ENCODE results near the gene TMEM9. TPM values are rescaled to one million over a fixed set of nuclear protein-coding genes. Genes with fewer than 3 reads are reported as not detected.

Gene TMEM9
- total RNA-seq, 2 experiments from 2014 or later = 15.7 to 27.2 TPM

GRCh38 chr1:201172999-201173610, 18.8 kb upstream of the TMEM9 start:
- no peaks in the 10 kb centered on the region for H3K9me3 Mint-ChIP-seq (ENCODE audit: low read depth)
- H3K36me3 Mint-ChIP-seq (ENCODE audit: low read depth) = no peaks in the 10 kb centered on the region
- ChIA-PET POLR2A (interaction anchor here (0.6 kb wide), 1 partner anchor 794 kb away, joined by 3 read pairs; no protein-coding TSS in a partner anchor), CTCF (interaction anchor here (0.7 kb wide), 1 partner anchor 307 kb away, joined by 5 read pairs; no protein-coding TSS in a partner anchor)
- H3K27me3 Mint-ChIP-seq = peaks cover 15% of the 10 kb centered on the region
- DNase-seq (peak; percentile 51), ATAC-seq (no peak)
- H3K4me1 Mint-ChIP-seq = peaks cover 21% of the 10 kb centered on the region
- H3K27ac Mint-ChIP-seq = peak overlapping the region; percentile 27
- no peak overlapping the region for H3K4me3 Mint-ChIP-seq
- intact Hi-C loops (cut with DNase I, micrococcal nuclease) = no loop called here

DNA sequence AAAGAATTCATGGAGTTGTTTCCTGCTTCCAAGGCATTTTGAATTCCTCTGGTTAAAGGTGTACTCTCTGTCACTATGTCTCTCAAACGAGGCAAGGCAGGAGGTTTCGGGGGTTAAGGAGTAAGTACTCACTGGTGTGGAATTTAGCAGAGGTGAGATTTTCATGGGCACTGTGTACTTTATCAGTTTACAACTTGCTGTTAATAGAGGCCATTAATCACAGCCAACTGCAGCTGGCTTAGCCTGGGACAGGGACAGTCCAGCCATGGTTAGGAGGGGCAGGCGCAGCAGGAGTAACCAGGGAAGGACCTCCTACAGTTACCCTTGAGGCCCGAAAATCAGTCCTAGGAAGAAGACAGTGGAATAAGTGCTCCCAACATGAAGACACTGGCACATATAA, 18.1 kb upstream of the TMEM9 start:
- ATAC-seq (no peak), DNase-seq (no peak)
- Mint-ChIP-seq H3K4me1 (peaks cover 21% of the 10 kb centered on the region), H3K9me3 (ENCODE audit: low read depth) (no peaks in the 10 kb centered on the region), H3K4me3 (peak overlapping the region; percentile 71), H3K27me3 (peaks cover 11% of the 10 kb centered on the region), H3K27ac (no peak overlapping the region), H3K36me3 (ENCODE audit: low read depth) (no peaks in the 10 kb centered on the region)
- POLR2A ChIA-PET = interaction anchor here (0.6 kb wide), 1 partner anchor 795 kb away, joined by 3 read pairs; no protein-coding TSS in a partner anchor
- intact Hi-C loops (cut with DNase I, micrococcal nuclease) = no loop called here
- CTCF ChIA-PET = interaction anchor here (0.7 to 3.3 kb wide), 3 partner anchors 18 to 306 kb away, joined by 5 to 34 read pairs (median 5); partner anchors contain the start of gene TMEM9

- ATAC-seq = peak; percentile 83
- intact Hi-C loops (cut with DNase I, micrococcal nuclease) = loop anchor here in 1 of 2 experiments (1.0 to 2.0 kb wide), 5 partner anchors 20 to 657 kb away; partner anchors contain the start of gene IPO9
- ChIA-PET POLR2A (interaction anchor here (0.5 to 3.2 kb wide), 6 partner anchors 17 to 34 kb away, joined by 3 to 20 read pairs (median 3); partner anchors contain the start of genes IGFN1 and TMEM9), CTCF (interaction anchor here (0.6 to 3.3 kb wide), 10 partner anchors 13 to 1177 kb away, joined by 3 to 34 read pairs (median 4); partner anchors contain the start of genes PPP1R12B and TMEM9)
- H3K27me3 Mint-ChIP-seq = peaks cover 13% of the 10 kb centered on the region
- H3K4me3 Mint-ChIP-seq = peak overlapping the region; percentile 71
- H3K4me1 Mint-ChIP-seq = peaks cover 21% of the 10 kb centered on the region
- H3K36me3 Mint-ChIP-seq (ENCODE audit: low read depth) = no peaks in the 10 kb centered on the region
- DNase-seq = peak; percentile 86
- H3K9me3 Mint-ChIP-seq (ENCODE audit: low read depth) = no peaks in the 10 kb centered on the region
- H3K27ac Mint-ChIP-seq = peak overlapping the region; percentile 90
These were observed 17.1 kb upstream of the TMEM9 start for GRCh38 chr1:201171063-201172036.

GRCh38 chr1:201170533-201171062, 16.3 kb upstream of the TMEM9 start:
- ChIA-PET CTCF (interaction anchor here (0.6 to 3.3 kb wide), 6 partner anchors 13 to 1178 kb away, joined by 3 to 34 read pairs (median 5); partner anchors contain the start of genes PPP1R12B and TMEM9), POLR2A (interaction anchor here (0.7 to 3.2 kb wide), 5 partner anchors 16 to 34 kb away, joined by 3 to 20 read pairs (median 3); partner anchors contain the start of genes IGFN1 and TMEM9)
- peak; percentile 92 for DNase-seq
- H3K4me1 Mint-ChIP-seq = peaks cover 21% of the 10 kb centered on the region
- intact Hi-C loops (cut with DNase I, micrococcal nuclease) = loop anchor here (1.0 to 2.0 kb wide), 6 partner anchors 16 to 658 kb away; partner anchors contain the start of genes TMEM9 (in 2 of the 2) and IPO9 (in 1 of the 2)
- no peaks in the 10 kb centered on the region for H3K9me3 Mint-ChIP-seq (ENCODE audit: low read depth)
- H3K36me3 Mint-ChIP-seq (ENCODE audit: low read depth) = no peaks in the 10 kb centered on the region
- H3K27ac Mint-ChIP-seq = peak overlapping the region; percentile 90
- H3K27me3 Mint-ChIP-seq = peaks cover 15% of the 10 kb centered on the region
- peak; percentile 83 for ATAC-seq
- peak overlapping the region; percentile 71 for H3K4me3 Mint-ChIP-seq

- Mint-ChIP-seq H3K9me3 (ENCODE audit: low read depth) (no peaks in the 10 kb centered on the region), H3K27me3 (peaks cover 12% of the 10 kb centered on the region), H3K4me3 (peak overlapping the region; percentile 71), H3K4me1 (peaks cover 21% of the 10 kb centered on the region), H3K27ac (peak overlapping the region; percentile 90), H3K36me3 (ENCODE audit: low read depth) (no peaks in the 10 kb centered on the region)
- ATAC-seq (no peak), DNase-seq (no peak)
- POLR2A ChIA-PET = interaction anchor here (3.2 kb wide), 1 partner anchor 16 kb away, joined by 20 read pairs; the partner anchor contains the start of gene TMEM9
- intact Hi-C loops (cut with DNase I, micrococcal nuclease) = loop anchor here (1.0 to 2.0 kb wide), 5 partner anchors 16 to 659 kb away; partner anchors contain the start of genes TMEM9 (in 2 of the 2) and IPO9 (in 1 of the 2)
- CTCF ChIA-PET = interaction anchor here (1.4 to 3.3 kb wide), 2 partner anchors 16 to 20 kb away, joined by 6 to 34 read pairs; partner anchors contain the start of gene TMEM9
These were observed 15.8 kb upstream of the TMEM9 start for GRCh38 chr1:201169971-201170532.

DNA sequence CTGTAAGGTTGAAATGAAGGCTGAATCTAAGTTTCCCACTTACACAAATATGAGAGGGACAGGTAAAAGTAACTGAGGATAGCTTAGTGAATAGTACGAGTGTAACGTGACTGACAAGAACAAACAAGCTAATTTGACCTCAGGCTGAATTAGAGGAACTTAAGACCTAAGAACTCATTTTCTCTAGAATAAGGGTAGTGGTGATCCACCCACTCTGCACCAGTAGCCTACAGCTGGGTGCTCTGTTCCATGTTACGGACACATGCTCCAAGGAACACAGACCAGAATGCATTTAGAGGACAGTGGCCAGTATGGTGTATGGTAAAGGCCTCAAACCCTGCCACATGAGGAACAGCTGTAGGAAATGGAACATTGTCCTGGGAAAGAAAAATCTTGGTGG, 14.9 kb upstream of the TMEM9 start:
- H3K27ac Mint-ChIP-seq = no peak overlapping the region
- H3K9me3 Mint-ChIP-seq (ENCODE audit: low read depth) = no peaks in the 10 kb centered on the region
- H3K36me3 Mint-ChIP-seq (ENCODE audit: low read depth) = no peaks in the 10 kb centered on the region
- H3K4me3 Mint-ChIP-seq = no peak overlapping the region
- intact Hi-C loops (cut with DNase I, micrococcal nuclease) = no loop called here
- ATAC-seq = no peak
- H3K4me1 Mint-ChIP-seq = peaks cover 21% of the 10 kb centered on the region
- no peak for DNase-seq
- ChIA-PET CTCF (interaction anchor here (0.9 to 3.3 kb wide), 2 partner anchors 9 to 15 kb away, joined by 3 to 34 read pairs; partner anchors contain the start of gene TMEM9), POLR2A (interaction anchor here (0.6 to 3.2 kb wide), 2 partner anchors 15 to 266 kb away, joined by 5 to 20 read pairs; partner anchors contain the start of gene TMEM9)
- peaks cover 12% of the 10 kb centered on the region for H3K27me3 Mint-ChIP-seq

DNA sequence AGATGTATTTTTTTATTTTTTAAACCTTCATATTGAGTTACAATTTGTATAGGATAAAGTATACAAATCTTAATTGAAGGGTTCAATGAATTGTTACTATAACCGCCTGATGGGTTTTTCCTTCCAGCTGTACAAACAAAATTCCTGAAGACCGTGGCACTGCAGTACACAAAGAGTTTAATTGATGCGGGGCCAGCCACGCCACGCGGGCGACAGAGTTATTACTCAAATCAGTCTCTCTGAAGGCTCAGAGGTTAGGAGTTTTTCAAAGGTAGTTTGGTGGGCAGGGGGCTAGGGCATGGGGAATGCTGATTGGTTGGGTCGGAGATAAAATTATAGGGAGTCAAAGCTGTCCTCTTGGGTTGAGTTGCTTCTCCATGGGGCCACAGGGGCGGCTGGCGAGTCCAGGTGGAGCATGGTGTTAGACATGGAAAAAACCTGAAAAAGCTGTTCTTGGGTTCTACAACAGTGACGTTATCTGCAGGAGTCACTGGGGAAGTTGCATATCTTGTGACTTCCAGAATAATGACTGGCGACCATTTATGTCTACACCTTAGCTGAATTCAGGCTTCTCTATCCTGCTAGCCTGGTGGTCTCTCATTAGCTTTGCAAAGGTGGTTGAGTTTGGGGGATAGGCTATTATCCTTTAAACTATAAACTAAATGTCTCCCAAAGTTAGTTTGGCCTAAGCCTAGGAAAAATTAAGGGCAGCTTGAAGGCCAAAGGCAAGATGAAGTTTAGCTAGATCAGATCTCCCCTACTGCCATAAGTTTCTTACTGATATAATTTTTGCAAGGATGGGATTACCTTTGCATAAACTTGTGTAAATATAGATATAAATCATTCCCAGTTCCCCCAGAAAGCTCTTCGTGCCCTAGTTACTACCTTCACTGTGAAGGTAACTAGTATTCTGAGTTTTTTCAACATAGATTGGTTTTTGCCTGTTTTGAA, 13.0 kb upstream of the TMEM9 start:
- ATAC-seq (no peak), DNase-seq (no peak)
- H3K4me1 Mint-ChIP-seq = peaks cover 15% of the 10 kb centered on the region

GRCh38 chr1:201164645-201165044, 10.4 kb upstream of the TMEM9 start:
- Mint-ChIP-seq H3K27ac (no peak overlapping the region), H3K4me3 (no peak overlapping the region), H3K36me3 (ENCODE audit: low read depth) (no peaks in the 10 kb centered on the region), H3K27me3 (peaks cover 9% of the 10 kb centered on the region), H3K4me1 (no peaks in the 10 kb centered on the region), H3K9me3 (ENCODE audit: low read depth) (no peaks in the 10 kb centered on the region)
- ChIA-PET CTCF (interaction anchor here (0.6 kb wide), 2 partner anchors 9 to 358 kb away, joined by 3 read pairs; no protein-coding TSS in a partner anchor), POLR2A (no interaction called here)
- intact Hi-C loops (cut with DNase I, micrococcal nuclease) = no loop called here
- DNase-seq (no peak), ATAC-seq (no peak)

More for the DNA sequence above, 13.0 kb upstream of the TMEM9 start:
- CTCF ChIA-PET = interaction anchor here (0.7 to 2.2 kb wide), 4 partner anchors 8 to 315 kb away, joined by 3 to 8 read pairs (median 4); no protein-coding TSS in a partner anchor
- Mint-ChIP-seq H3K27ac (no peak overlapping the region), H3K36me3 (ENCODE audit: low read depth) (no peaks in the 10 kb centered on the region), H3K27me3 (peaks cover 9% of the 10 kb centered on the region), H3K4me3 (no peak overlapping the region), H3K9me3 (ENCODE audit: low read depth) (no peaks in the 10 kb centered on the region)
- intact Hi-C loops (cut with DNase I, micrococcal nuclease) = no loop called here
- POLR2A ChIA-PET = no interaction called here

- POLR2A ChIA-PET = interaction anchor here (0.6 kb wide), 1 partner anchor 37 kb away, joined by 5 read pairs; no protein-coding TSS in a partner anchor
- H3K36me3 Mint-ChIP-seq (ENCODE audit: low read depth) = no peaks in the 10 kb centered on the region
- no peaks in the 10 kb centered on the region for H3K9me3 Mint-ChIP-seq (ENCODE audit: low read depth)
- peaks cover 11% of the 10 kb centered on the region for H3K27me3 Mint-ChIP-seq
- CTCF ChIA-PET = interaction anchor here (0.7 kb wide), 1 partner anchor 18 kb away, joined by 3 read pairs; no protein-coding TSS in a partner anchor
- H3K4me1 Mint-ChIP-seq = no peaks in the 10 kb centered on the region
- intact Hi-C loops (cut with DNase I, micrococcal nuclease) = no loop called here
- DNase-seq = no peak
- no peak overlapping the region for H3K4me3 Mint-ChIP-seq
- no peak overlapping the region for H3K27ac Mint-ChIP-seq
- no peak for ATAC-seq
These were observed 9.4 kb upstream of the TMEM9 start for GRCh38 chr1:201163707-201164106.

All from activated CD4-positive, alpha-beta T cell treated with anti-CD3 and anti-CD28 coated beads for 36 hours (primary cell).